ENCODE measurements around the gene RPS5.
"Not testable (repeated sequence)": the region's sequence is repeated elsewhere in the genome, so short reads cannot be mapped to it uniquely, and the experiment has no call there.

RPS5 gene

GRCh38 chr19:58367698-58368454, 19.2 kb upstream of the RPS5 start:
- Mint-ChIP-seq H3K36me3 (peaks cover 9 to 11% of the 10 kb centered on the region in 2 donors), H3K27ac (no peak overlapping the region), H3K4me1 (peaks cover 5 to 19% of the 10 kb centered on the region in 2 donors), H3K4me3 (no peak overlapping the region), H3K9me3 (no peaks in the 10 kb centered on the region), H3K27me3 (no peaks in the 10 kb centered on the region)
- DNase-seq (no peak), ATAC-seq (replicated peaks) (no peak)

DNA sequence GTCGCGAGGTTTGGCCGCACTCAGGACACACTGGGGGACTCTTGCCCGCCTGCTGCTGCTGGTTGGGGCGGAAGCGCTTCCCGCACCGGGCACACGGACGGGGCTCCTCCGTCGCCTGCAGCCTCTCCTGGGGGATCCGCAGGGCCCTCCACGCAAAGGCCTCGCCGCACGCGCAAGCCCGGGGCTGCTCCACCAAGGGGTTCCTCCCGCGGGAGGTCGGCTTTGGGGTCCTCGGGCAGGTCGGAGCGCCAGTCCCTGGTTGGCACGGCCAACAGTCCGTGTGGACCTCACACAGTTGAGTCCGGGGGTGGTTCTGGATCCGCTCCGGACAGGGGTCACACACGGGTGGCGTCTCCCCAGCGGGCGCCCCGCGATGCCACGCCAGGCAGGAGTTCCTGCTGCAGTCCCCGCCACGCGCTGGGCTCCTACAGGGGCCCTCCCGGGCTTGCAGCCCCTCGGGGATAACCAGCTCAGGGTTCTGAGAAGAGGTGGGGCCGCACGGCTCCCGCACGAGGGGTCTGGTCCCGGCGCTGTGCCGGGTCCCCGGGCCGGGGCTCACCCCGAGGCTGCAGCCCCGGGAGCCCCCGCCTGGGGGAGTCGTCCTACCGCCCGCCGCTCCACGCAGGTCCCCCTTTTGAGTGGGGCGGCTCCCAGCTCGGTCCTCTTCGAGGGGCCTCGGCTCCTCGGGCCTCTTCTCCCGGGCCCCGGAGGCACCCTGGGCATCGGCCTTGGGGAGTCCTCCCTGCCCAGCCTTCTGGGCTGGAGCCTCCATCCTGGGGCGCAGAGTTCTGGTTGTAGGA, 18.3 kb upstream of the RPS5 start:
- DNase-seq (no peak), ATAC-seq (replicated peaks) (no peak)
- Mint-ChIP-seq H3K27me3 (no peaks in the 10 kb centered on the region), H3K27ac (no peak overlapping the region), H3K4me1 (peaks cover 4 to 17% of the 10 kb centered on the region in 2 donors), H3K4me3 (no peak overlapping the region), H3K9me3 (no peaks in the 10 kb centered on the region), H3K36me3 (peaks cover 9 to 11% of the 10 kb centered on the region in 2 donors)

DNA sequence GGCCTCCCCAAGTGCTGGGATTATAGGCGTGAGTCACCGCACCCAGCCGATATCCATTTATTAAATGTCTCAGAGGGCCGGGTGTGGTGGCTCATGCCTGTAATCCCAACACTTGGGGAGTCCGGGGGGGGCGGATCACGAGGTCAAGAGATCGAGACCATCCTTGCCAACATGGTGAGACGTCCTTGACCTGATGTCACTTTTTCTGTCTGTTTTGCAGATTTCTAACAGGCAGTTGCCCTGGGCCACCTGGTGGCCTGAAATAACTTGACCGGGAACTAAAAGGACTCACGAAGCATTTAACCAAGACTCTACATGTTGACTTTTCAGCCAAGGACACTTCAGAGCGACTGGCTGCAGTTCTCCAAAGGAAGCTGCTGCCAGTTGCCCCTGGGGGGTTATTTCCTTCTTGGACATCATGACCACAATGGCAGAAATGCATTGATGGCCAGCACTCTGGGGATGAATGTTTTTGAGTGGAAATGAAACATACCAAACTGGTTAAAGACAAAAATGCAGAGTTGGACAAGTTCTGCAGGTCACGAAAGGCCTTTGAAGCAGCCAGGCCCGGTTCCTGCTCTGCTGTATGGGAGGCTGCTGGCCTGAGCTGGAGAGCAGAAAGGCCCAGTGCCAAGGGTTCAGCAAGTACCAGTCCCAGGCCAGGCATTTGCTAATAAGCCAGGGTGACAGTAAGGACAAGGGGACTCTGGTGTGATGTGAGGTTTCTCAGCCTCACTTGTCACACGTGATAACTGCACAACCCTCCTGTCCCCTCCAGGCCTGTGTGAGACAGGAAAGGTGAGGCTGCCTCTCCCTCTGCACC, 14.5 kb upstream of the RPS5 start:
- Mint-ChIP-seq H3K4me1 (peaks cover 0 to 5% of the 10 kb centered on the region in 2 donors), H3K27me3 (no peaks in the 10 kb centered on the region), H3K36me3 (peaks cover 4 to 5% of the 10 kb centered on the region in 2 donors), H3K9me3 (no peaks in the 10 kb centered on the region), H3K4me3 (no peak overlapping the region), H3K27ac (no peak overlapping the region)
- no peak for ATAC-seq (replicated peaks)
- DNase-seq = no peak

GRCh38 chr19:58374200-58374599, 12.9 kb upstream of the RPS5 start:
- Mint-ChIP-seq H3K4me1 (peaks cover 2 to 5% of the 10 kb centered on the region in 2 donors), H3K36me3 (peaks cover 4 to 5% of the 10 kb centered on the region in 2 donors), H3K9me3 (no peaks in the 10 kb centered on the region), H3K27me3 (no peaks in the 10 kb centered on the region), H3K27ac (no peak overlapping the region), H3K4me3 (no peak overlapping the region)
- no peak for ATAC-seq (replicated peaks)
- DNase-seq = no peak

DNA sequence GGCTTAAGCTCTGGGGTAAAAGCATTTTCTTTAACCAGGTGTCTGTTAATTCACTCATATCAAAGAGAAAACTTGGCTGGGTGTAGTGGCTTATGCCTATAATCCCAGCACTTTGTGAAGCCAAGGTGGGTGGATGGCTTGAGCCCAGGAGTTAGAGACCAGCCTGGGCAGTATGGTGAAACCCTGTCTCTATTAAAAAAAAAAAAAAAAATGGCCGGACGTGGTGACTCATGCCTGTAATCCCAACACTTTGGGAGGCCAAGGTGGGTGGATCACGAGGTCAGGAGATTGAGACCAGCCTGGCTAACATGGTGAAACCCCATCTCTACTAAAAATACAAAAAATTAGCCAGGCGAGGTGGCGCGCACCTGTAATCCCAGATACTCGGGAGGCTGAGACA, 10.3 kb upstream of the RPS5 start:
- not testable (repeated sequence) for H3K9me3 Mint-ChIP-seq; H3K27me3 Mint-ChIP-seq; H3K27ac Mint-ChIP-seq; H3K4me3 Mint-ChIP-seq; DNase-seq; ATAC-seq (replicated peaks); H3K36me3 Mint-ChIP-seq
- peaks cover 13 to 15% of the 10 kb centered on the region in 2 donors for H3K4me1 Mint-ChIP-seq

DNA sequence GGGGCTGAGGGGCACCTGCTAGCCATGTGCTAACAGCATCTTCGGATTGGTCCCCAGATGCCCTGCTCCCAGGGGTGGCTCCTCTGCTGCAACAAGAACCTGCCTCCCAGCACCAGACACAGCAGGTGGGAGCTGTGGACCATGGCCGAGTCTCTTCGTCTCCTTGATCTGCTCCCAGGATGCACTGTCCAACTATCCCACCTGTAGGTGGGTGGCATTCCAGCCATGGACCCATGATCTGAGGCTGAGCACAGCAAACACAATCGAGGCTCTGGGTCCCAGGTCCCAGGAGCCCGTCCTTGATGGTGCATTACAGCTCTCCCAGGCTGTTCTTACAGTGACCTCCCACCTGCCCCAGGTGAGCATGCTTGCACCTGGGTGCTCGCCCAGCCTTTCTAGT, 7.8 kb upstream of the RPS5 start:
- Mint-ChIP-seq H3K9me3 (no peaks in the 10 kb centered on the region), H3K4me1 (peaks cover 20 to 24% of the 10 kb centered on the region in 2 donors), H3K36me3 (peaks cover 3 to 6% of the 10 kb centered on the region in 2 donors), H3K27ac (peak overlapping the region; percentile 97), H3K27me3 (no peaks in the 10 kb centered on the region), H3K4me3 (peak overlapping the region; percentile 91 to 94)
- ATAC-seq (replicated peaks) (no peak), DNase-seq (no peak)

GRCh38 chr19:58380037-58380661, 6.9 kb upstream of the RPS5 start:
- no peak for DNase-seq
- H3K9me3 Mint-ChIP-seq = no peaks in the 10 kb centered on the region
- H3K36me3 Mint-ChIP-seq = peaks cover 4 to 6% of the 10 kb centered on the region in 2 donors
- peak overlapping the region; percentile 97 for H3K27ac Mint-ChIP-seq
- H3K4me1 Mint-ChIP-seq = peaks cover 20 to 25% of the 10 kb centered on the region in 2 donors
- H3K27me3 Mint-ChIP-seq = no peaks in the 10 kb centered on the region
- peak in 1 of 2 donors; percentile 9 for ATAC-seq (replicated peaks)
- H3K4me3 Mint-ChIP-seq = peak overlapping the region; percentile 91 to 94

DNA sequence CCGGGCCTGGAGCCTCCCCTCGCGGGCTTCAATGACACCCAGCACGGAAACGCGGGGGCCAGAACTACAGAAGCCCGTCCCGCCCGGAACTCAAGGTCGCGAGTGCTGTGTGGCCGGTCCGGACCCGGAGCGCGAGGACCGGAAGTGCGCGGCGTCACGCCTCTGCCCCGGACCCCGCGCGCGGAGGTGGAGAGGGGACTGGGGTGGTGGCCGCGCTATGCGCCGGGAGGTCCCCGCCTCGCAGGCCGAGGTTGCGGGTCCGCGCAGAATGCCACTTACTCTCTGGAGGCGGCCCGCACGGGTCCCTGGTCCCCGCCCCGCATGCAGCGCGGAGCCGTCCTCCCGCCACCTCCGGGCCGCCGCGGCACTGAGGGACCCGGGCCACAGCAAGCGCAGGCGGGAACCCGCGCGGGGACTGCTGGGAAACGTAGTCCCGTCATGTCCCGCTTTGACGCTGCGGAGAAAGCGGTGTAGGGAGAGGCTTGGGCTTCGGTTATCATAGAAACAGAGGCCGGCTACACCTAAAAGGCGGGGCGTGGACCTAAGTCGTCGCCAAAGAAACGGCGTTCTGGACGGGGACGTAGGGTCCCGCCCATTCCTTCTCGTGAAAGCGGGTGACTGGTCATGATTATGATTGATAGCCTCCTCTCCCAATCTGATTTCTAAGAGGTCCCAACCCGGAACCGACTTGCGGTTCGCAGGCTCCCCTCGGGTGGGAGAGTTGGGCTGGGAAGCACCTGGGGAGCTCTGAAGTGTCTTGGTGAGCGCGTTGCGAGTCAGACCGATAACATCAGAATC, 6.2 kb upstream of the RPS5 start, which contains the start of gene ZNF837:
Gene ZNF837 (minus strand): TSS at position 369 of the 798 bp plus-strand sequence. CDS start 11,698 bp downstream, outside the sequence.
- H3K36me3 Mint-ChIP-seq = peaks cover 4 to 6% of the 10 kb centered on the region in 2 donors
- no peaks in the 10 kb centered on the region for H3K9me3 Mint-ChIP-seq
- H3K4me1 Mint-ChIP-seq = peaks cover 26 to 32% of the 10 kb centered on the region in 2 donors
- peak; percentile 83 to 86 for ATAC-seq (replicated peaks)
- peak within 1 kb of the TSS; percentile 91 to 94 for H3K4me3 Mint-ChIP-seq
- DNase-seq = peak; percentile 99
- no peaks in the 10 kb centered on the region for H3K27me3 Mint-ChIP-seq
- H3K27ac Mint-ChIP-seq = peak within 1 kb of the TSS; percentile 97

DNA sequence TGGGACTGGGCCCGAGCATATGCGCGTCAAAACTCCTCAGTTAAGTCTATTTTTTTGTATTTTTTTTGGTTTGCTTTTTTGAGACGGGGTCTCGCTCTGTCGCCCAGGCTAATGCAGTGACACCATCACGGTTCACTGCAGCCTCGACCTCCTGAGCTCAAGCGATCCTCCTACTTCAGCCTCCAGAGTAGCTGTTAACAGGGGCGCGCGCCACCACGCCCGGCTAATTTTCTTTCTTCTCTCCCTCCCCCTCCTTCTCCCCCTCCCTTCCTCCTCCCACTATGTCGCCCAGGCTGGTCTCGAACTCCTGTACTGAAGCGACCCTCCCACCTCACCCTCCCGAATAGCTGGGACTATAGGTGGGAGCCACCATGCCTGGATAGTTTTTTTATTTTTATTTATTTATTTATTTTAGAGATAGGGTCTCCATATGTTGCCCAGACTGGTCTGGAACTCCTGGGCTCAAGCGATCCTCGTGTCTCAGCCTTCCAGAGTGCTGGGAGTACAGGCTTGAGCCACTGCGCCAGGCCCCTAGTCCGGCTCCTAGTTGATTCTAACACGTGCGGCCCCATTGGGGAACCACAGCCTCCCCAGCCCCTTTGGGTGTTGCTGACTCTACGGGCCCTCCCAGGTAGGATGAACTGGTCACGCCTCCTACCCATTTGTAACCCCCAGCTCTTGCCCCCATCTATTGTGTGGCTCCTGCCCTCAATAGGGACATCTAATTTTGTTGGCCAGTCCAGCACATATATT, 5.4 kb upstream of the RPS5 start:
- ATAC-seq (replicated peaks) (no peak), DNase-seq (no peak)
- no peaks in the 10 kb centered on the region for H3K9me3 Mint-ChIP-seq
- peak overlapping the region; percentile 91 to 94 for H3K4me3 Mint-ChIP-seq
- no peaks in the 10 kb centered on the region for H3K27me3 Mint-ChIP-seq
- H3K4me1 Mint-ChIP-seq = peaks cover 27 to 39% of the 10 kb centered on the region in 2 donors
- H3K27ac Mint-ChIP-seq = peak overlapping the region; percentile 97
- peaks cover 4 to 11% of the 10 kb centered on the region in 2 donors for H3K36me3 Mint-ChIP-seq

DNA sequence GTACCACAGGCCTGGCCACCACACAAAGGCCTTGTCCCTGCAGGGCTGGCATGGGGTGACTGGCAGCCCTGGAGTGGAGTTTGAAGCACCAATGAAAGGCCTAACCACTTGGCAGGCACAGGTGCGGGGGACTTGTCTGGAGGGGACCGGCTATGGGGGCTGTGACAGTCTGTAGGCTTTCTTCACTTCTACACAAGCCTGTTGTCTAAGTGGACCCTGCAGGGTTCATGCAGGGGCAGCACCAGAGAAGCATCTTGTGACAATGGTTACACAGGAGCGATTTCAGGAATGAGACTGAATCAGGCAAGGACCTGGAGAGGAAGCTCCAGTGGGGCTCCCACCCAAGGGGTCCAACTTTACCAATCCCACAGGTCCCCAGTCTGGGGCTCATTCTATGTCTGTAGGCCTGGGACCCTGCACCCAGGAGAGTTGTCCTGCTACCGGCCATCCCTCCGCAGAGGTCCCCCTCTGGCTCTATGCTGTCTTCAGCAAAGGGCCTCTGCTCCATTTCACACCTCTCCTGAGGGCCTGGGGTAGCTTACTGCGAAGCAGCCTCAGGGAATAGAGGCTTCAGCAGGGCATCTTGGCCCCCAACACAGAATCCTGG, 4.0 kb upstream of the RPS5 start:
- Mint-ChIP-seq H3K36me3 (peaks cover 12 to 20% of the 10 kb centered on the region in 2 donors), H3K27ac (no peak overlapping the region), H3K9me3 (no peaks in the 10 kb centered on the region), H3K27me3 (no peaks in the 10 kb centered on the region), H3K4me1 (peaks cover 30 to 50% of the 10 kb centered on the region in 2 donors), H3K4me3 (no peak overlapping the region)
- DNase-seq (no peak), ATAC-seq (replicated peaks) (no peak)

- Mint-ChIP-seq H3K4me1 (peaks cover 19 to 52% of the 10 kb centered on the region in 2 donors), H3K27me3 (no peaks in the 10 kb centered on the region), H3K36me3 (peaks cover 18 to 31% of the 10 kb centered on the region in 2 donors), H3K9me3 (no peaks in the 10 kb centered on the region), H3K4me3 (peak overlapping the region; percentile 91 to 96), H3K27ac (peak overlapping the region; percentile 98)
- DNase-seq (no peak), ATAC-seq (replicated peaks) (no peak)
Measured at GRCh38 chr19:58385313-58385890, 1.7 kb upstream of the RPS5 start.

Data from stimulated activated naive B cell treated with anti-CD40 and anti-IgM and Interleukin-4, amounts not matched to agents 10 μg/mL and 1 μg/mL and 100 μg/mL, for 72 hours (primary cell).